GM19468 (cell line): ENCODE measurements around the gene SPATA25.
"Not testable (repeated sequence)": the region's sequence is repeated elsewhere in the genome, so short reads cannot be mapped to it uniquely, and the experiment has no call there.

ENCODE experiments used
- ATAC-seq: cut with Tn5 transposase; IDR thresholded peaks from one replicate; pipeline ENCODE4 v1.9.1; 2021; ENCODE audit warnings: mild to moderate bottlenecking, moderate library complexity, moderate number of reproducible peaks; ENCODE audit not compliant: unreplicated experiment; ENCODE audit errors: extremely low read depth

The SPATA25 gene

DNA sequence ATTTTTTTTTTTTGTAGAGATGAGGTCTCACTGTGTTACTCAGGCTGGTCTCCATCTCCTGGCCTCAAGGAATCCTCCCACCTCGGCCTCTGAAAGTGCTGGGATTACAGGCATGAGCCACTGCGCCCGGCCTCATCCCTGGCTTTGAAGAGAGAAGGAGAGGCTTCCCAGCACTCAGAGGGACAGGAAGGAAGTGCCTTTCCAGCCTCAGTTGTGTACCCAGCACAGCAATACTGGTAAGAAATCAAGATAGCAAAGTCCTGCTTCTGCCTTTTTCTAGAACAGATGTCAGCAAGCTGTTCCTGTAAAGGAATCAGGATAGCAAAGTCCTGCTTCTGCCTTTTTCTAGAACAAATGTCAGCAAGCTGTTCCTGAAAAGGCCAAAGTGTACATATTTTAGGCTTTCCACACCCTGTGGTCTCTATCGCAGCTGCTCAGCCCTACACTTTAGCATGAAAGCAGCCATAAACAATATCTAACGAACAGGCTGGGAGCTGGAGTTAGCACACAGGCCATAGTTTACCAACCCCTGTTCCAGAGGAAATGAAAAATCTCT is 30.8 kb upstream of the SPATA25 start:
- no peak for ATAC-seq

DNA sequence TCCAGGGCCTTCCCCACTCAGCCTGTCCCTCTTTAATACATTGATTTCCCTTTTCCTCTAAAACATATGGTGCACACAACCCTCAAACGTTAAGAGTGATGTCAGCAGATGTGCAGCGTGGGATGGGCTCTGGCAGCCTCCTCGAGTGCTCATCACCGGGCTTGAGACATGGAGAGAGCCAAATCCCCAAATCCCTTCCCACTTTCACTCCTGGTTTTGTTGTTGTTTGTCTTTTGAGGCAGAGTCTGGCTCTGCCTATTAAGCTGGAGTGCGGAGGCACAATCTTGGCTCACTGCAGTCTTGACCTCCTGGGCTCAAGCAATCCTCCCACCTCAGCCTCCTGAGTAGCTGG is 30.3 kb upstream of the SPATA25 start:
- no peak for ATAC-seq

DNA sequence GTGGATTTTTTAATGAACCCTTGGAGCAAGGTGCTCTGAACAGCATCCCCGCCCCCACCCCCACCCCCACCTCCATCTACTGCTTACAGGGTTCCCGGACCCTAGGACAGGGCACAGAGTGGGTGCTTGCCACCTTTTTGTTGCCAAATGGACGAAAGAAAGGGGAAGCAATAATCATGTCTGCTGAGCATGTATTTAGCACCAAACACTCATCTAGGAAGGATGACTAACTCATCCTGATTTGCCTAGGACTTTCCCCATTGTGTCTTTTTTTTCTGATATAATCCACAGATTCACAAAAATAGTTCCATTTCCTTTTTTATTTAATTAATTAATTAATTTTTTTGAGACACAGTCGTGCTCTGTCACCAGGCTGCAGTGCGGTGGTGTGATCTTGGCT is 25.7 kb upstream of the SPATA25 start:
- no peak for ATAC-seq

DNA sequence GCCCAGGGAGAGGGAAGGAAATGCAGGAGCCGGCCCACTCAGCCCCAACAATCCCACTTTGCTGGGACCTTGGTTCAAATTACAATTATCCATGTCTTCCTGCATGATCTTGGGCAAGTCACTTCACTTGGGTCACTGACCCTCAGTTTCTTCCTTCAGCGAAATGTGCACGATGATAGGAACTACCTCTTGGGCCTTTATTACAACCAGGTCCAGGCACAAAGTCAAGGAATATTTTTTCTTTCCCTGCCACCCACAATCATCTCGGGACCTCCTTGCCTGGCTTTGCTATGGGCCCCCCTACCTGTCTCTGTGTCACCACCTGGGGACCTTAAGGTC is 24.9 kb upstream of the SPATA25 start:
- ATAC-seq, result no peak

DNA sequence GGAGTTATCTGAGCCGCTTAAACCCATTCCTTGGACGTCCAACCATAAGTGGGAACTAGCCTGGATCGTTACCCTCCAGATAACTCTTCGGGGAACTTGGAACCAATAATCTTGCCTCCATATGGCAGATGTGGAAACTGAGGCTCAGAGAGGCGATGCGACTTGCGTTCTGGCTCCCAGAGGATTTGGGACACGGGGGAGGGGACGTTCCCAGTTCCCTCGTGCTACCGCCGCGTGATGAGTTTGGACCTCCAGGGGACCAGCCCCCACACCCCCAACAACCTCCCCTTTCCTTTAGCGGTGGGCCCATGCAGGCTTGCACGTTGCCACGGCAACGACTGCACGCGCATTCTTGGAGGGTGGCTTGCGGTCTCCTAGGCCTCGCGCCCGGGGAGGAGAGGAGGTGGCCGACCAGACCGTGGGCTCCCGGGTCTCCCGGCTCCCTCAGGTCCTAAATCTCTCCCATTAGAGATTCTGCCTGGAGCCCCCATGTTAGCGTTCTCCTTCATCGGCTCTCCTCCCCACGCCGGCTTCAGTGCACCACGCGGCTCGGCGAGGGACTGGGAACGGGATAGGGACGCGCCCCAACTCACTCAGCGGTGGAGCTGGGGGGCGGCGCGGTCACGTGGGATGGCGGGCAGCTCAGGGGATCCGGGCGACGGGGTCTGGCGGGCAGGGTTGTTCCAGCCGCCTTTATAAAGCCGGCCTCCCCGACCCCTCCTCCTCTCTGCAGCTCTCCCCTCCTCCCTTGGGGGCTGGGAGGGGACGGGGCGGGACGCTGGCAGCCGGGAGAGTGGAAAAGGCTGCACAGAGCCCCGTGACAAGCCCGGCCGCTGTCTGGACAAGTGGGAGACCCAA is 24.3 kb upstream of the SPATA25 start, which contains the start of gene PLTP:
PLTP (minus strand) TSS at position 670 of the 858 bp plus-strand sequence. CDS start 703 bp downstream, outside the sequence.
- ATAC-seq, result no peak

DNA sequence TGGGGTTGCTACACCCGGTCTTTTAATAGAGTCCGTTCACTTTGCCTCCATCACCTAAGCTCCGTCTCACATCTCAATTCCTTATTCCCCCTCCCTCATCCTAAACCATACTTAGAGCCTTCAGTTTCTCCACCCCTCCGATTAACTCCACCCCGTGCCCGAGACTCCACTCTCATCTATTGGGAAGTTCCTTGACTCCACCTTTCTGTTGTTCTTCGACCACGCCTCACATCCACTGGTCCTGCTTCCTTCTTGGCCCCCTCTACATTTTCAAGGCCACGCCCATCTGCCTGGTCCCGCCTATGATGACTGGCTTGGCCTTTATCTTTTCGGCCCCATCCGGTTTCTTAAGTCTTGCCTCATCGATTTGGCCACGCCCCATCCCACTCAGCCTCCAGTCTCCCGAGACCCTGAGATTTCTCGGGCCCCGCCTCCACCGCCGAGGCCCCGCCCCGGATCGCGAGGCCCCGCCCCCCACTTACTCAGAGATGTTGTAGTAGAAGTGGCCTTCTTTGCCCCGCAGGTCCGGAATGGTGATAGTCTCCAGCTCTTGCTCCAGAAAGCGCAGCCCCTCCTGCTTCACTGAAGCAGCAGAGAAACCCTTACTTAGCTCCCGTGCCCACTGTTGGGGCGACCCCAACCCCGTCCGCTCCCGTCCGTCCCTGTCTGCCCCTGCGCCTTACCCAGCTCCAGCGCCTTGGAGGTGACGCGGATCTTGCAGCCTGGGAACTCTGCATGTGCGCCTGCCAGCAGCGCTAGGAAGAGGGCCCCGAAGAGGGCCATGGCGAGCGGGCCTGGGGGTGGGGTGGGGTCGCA is 23.5 kb upstream of the SPATA25 start:
- ATAC-seq, result peak; percentile 76

DNA sequence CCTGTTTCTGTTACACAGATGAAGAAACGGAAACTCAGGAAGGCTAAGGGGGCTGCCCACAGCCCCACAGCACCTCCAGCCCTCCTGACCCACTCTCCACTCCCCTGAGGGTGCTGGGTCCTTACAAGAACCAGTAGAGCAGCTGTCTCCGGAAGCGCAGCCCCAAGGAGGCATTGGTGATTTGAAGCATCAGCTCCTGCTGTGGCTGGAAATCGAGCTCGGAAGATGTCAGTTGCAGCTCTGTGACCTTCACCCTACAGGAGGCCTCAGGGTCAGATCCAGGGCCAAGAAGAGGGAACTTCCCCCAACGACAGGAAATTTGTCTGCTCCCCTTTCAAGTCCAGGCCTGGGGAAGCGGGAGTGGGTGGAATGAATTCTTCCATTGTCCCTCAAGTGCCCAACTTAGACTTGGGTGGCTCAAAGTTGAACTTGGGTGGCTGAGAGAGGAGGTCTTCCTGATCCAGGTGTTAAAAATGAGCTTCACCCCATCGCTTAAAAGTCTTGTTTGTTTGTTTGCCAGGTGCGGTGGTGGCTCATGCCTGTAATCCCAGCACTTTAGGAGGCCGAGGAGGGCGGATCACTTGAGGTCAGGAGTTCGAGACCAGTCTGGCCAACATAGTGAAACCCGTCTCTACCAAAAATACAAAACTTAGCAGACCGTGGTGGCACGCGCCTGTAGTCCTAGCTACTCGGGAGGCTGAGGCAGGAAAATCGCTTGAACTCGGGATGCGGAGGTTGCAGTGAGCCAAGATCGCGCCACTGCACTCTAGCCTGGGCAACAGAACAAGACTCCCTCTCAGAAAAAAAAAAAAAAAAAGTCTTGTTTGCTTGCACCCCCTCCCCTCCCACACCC is 22.6 kb upstream of the SPATA25 start:
- no peak for ATAC-seq

DNA sequence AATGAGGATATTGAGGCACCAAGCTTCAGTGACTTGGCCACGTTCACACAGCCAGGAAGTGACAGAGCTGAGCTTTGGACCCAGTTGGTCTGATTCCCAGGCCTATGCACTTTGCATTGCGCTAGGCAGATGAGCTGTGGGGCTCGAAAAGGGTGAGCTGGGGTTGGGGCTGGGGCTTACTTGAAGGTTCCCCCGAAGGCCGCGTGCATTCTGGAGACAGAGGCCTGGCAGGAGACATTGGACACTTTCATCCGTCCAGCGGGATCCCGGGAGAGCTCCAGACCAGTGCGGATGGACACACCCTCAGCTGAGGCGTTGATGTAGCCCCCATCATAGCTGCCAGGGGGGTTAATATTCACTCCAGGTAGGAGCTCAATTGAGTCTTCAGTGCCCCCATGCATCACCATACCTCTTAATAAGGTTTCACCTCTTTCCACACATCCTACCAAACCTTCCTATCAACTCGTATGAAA is 21.9 kb upstream of the SPATA25 start:
- no peak for ATAC-seq

DNA sequence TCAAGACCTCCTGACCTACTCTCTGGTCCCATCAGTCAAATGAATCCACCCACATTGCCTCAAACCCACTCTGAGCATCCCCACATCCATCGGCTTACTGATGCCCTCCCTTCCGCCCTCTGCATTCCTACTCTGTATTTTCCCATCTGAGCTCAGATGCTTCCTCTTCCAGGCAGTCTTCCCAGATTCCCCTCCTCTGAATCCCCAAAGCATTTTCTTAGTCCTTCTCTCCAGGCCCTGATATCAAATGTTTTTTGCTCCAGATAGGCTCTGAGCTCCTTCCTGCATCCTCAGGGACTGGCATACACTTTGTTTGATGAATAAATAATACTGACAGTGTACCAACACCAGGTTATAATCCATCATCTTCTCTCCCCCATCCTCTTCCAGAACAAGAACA is 20.7 kb upstream of the SPATA25 start:
- no peak for ATAC-seq

DNA sequence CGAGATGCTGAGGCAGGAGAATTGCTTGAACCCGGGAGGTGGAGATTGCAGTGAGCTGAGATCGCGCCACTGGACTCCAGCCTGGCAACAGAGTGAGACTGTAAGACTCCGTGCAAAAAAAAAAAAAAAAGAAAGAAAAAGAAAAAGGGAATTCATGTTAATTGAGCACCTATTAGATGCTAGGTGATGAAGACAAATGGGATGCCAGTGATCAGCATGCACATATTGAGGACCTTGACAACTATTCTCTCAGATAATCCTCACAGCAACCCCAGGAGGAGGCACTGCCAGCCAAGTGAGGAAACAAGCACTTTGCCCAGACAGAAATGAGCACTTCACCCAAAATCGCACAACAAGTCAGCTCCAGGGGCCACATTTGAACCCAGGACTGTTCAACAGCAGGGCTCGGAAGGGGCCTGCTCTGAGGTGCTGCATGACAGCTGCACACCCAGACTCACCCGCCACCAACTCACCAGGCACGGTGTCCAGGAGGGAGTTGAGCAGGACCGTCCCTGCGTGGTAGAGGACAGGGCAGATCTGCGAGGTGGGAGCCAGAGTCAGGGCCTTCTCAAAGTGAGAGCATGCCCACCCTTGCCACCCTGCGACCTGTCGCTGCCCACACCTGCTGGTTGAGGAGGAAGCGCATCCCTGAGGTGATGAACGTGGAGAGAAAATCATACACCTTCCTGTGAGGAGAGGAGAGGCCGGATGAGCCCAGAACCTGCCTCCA is 20.0 kb upstream of the SPATA25 start:
- ATAC-seq, result no peak

DNA sequence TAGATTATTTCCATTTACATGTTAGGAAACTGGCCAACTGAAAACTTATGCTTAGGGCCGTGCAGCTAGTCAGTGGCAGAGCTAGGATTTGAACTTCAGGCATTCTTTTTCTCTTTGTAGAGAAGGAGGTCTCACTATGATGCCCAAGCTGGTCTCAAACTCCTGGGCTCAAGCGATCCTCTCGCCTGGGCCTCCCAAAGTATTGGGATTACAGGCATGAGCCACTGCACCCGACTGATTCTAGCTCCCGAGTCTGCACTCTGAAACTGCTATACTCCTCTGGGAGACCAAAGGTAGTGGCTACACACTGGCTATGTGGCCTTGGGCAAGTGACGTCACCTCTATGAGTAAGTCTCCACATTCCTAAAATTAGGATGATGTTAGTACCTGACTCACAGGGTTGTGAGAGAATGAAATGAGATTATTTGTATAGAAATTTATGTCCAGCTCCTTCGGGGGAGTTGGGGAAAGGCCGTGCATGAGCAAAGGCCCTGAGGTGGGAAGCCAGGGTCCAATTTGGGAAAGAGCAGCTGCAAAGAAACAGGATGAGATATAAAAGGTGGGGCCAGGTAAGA is 18.2 kb upstream of the SPATA25 start:
- ATAC-seq, result no peak

DNA sequence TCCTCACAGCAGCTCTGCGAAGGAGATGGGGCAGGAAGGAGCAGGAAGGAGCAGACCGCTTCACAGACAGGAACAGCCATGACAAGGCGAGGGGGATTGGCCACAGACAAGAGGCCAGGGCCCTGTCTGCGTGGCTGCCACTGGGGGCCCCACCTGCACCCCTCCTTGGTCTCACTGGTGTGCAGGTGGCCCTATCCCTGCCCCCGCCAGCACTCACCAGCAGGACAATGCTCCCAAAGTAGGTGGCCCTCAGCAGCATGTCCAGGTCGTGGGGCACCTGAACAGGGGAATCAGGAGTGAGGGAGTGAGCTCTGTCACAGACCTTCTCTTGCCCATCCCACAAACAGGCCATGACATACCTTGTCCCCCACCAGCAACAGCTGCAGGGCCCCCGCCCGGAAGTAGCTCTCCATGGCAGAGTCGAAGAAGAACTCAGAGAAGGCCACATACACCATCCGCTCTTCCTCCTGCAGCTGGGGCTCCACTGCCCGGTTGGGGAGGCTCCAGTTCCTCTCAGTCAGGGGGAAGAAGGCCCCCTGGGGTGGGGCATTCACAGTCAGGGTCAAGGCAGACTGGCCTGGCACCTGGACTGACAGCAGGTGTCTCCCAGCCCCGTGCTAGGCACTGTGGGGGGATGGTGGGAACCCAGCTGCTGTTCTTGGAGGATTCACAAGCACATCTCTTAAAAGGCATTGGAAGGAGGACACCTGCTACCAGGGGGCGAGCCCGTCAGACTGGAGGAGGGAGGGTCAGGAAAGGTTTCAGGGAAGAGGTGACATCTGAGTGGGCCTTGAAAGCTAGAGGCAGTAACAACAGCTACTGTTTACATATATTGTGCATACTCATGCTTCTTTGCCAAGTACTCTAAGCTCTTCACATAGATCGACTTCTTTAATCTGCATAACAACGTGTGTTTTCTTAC is 17.4 kb upstream of the SPATA25 start:
- no peak for ATAC-seq

DNA sequence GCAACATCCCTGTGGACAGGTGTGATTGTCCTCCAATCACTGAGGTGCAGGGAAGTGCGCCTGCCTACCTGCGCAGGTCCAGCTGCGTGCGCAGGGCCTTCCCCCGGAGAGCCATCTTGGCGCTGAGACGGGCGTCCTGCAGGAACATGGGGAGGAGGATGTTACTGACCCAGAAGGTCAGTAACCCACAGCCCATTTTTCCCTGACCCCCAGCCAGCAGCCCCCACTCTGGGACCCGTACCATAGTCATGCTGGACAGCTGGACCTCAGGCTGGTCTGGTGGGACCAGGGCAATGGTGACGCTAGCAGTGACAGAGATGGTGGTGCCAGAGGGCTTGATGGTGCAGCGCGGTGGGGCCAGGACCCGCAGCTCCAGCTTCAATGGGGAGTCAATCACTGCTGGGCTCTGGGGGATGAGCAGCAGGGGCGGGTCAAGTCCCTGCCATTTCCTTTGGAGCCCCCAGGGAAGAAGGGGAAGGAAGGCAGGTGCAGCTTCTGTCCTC is 14.8 kb upstream of the SPATA25 start:
- no peak for ATAC-seq

DNA sequence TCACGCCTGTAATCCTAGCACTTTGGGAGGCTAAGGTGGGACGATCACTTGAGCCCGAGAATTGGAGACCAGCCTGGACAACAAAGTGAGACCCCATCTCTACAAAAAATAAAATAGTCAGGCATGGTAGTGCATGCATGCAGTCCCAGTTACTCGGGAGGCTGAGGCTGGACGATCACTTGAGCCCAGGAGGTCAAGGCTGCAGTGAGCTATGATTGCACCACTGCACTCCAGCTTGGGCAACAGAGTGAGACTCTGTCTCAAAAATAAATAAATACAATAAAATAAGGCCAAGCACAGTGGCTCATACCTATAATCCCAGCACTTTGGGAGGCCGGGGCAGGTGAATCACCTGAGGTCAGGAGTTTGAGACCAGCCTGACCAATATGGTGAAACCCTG is 13.9 kb upstream of the SPATA25 start:
- ATAC-seq, result not testable (repeated sequence)

DNA sequence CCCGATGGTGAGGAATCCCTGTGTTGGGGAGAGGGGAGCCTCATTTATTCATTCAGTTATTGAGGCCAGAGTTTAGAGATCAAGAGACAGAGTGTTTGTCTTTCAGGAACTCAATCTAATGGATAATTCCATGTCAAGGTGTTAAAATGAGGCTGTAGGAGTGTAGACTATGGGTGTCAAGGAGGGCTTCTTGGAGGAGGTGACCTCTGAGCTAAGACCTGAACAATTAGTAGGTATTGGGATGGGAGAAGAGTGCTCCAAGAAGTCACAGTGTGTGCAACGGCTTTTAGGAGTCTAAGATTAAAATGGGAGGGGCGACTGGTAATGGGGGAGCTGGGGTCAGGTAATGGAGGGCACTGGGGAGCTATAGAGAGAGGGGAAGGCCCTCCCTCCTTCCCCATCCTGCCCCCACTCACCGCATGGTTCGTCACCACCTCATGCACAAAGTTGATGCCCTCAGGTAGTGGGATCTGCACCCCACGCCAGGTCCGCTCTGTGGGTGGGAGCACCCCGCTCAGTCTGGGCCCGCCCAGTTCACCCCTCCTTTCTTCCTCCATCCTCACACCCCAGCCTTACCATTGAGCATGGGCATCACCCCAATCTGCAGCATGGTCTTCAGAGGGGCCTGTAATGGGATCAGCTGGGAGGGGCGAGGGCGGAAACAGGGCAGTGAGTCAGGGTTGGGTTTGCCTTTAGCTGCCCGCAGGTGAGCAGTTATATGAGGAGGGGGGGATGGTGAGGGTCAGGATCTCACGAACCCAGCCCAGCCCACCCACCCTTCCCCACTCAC is 11.8 kb upstream of the SPATA25 start:
- no peak for ATAC-seq

DNA sequence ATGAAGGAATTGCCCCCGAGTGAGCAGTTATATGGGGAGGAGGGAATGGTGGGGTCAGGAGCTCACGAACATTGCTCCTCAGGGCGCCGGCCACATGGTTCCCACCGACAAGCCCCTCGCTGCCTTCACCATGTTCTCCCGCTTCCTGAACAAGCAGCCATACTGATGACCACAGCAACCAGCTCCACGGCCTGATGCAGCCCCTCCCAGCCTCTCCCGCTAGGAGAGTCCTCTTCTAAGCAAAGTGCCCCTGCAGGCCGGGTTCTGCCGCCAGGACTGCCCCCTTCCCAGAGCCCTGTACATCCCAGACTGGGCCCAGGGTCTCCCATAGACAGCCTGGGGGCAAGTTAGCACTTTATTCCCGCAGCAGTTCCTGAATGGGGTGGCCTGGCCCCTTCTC is 10.9 kb upstream of the SPATA25 start:
- ATAC-seq, result no peak

DNA sequence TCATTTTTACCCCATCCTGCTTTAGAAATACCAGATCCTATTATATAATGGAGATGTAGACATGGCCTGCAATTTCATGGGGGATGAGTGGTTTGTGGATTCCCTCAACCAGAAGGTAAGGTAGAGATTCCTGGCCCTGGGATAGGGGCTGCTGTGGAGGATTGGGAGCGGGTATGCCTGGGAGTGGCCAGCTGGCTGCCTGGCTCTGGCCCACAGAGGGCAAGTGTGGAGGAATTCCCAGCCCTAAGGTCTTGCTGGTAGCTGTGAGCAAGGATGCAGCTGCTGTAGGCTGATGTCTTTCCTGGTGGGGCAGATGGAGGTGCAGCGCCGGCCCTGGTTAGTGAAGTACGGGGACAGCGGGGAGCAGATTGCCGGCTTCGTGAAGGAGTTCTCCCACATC is 10.3 kb upstream of the SPATA25 start:
- no peak for ATAC-seq
